Mammary epithelial cell (primary cell): ENCODE results near the gene BANP.

ENCODE experiments used
- EZH2 ChIP-seq: IDR thresholded peaks from 2 replicates; pipeline ENCODE4 v1.6.1; 2012; ENCODE audit warnings: low read length, inconsistent platforms, borderline replicate concordance
- TF ChIP-seq, protein P1 (sequence below), 2 donors: IDR thresholded peaks in 1 of 2; conservative IDR thresholded peaks in 1 of 2; 2 replicates each; pipeline ENCODE4 v1.5.1; 2011 to 2012; ENCODE audit warnings: inconsistent platforms in 2 of 2, low read length in 2 of 2, mild to moderate bottlenecking in 2 of 2, control low read depth in 1 of 2, low read depth in 1 of 2; ENCODE audit not compliant: insufficient read depth in 1 of 2; ENCODE audit errors: extremely low read depth in 1 of 2

DNA sequence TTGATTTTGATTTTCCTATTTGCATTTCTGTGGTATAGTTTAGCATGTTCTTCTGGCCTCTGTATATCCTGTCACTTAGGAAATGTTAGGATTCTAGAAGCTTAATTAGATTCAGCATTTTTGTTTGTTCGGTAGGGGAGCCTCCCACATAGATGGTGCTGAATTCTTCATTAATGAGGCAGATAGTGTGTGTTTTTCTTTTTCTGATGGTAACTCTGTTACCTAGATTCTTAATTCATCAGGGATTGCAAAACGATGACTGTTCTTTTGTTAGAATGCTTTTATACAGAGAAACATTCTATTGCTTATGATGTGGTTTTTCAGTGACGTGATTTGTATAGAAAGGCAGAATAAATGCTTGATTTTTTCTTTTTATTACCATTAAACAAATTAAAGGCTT, 19.0 kb downstream of the BANP start:
- TF ChIP-seq, protein P1, sequence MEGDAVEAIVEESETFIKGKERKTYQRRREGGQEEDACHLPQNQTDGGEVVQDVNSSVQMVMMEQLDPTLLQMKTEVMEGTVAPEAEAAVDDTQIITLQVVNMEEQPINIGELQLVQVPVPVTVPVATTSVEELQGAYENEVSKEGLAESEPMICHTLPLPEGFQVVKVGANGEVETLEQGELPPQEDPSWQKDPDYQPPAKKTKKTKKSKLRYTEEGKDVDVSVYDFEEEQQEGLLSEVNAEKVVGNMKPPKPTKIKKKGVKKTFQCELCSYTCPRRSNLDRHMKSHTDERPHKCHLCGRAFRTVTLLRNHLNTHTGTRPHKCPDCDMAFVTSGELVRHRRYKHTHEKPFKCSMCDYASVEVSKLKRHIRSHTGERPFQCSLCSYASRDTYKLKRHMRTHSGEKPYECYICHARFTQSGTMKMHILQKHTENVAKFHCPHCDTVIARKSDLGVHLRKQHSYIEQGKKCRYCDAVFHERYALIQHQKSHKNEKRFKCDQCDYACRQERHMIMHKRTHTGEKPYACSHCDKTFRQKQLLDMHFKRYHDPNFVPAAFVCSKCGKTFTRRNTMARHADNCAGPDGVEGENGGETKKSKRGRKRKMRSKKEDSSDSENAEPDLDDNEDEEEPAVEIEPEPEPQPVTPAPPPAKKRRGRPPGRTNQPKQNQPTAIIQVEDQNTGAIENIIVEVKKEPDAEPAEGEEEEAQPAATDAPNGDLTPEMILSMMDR (conservative IDR thresholded peaks at IDR 0.05 in 1 of 2, IDR thresholded peaks at IDR 0.05 in 1 of 2; ENCODE audit: extremely low read depth in 1 of 2, insufficient read depth in 1 of 2, low read depth in 1 of 2, low read length in 2 of 2), result no peak
- TF ChIP-seq EZH2, result no peak
